ENCODE measurements around the gene ENG.

ENG gene

DNA sequence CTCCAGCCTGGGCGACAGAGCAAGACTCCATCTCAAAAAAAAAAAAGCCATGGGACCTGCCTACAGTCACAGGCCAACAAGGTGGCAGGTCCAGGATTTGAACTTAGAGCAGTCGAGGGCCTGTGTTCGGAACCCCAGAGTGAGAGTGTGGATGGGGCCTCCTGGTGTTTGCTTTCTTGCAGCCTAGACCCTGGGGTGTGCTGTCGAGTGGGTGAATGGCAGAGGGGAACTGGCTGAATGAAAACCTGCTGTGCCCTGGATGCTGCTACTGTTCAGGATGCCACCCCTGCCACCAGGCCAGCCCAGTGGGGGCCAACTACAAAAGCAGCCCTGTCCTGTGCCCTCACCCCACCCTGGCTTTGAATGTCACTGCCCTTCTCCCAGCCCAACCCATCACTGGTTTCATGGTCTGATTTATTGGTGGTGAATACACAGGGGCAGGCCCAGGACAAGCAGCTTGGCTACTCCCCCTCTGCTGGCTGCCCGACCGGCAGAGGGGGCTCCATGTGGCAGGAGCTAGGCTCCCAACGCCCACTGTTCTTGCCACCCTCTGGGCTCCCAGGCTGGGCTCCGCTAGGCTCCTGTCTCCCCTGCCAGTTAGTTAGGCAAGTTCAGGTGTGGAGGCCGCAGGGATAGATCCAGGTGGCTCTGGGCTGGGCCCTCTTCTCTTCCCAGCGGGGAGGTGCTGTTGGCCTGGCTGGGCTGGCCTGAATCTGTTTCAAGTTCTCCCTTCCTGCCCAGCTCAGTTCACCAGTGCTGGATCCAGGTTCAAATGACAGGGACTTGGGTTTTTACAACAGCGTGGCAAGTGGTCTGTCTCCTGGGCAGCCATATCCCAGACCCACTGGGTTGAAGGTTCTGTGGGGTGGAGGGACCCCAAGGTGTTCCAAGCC lies 39.6 kb downstream of the ENG start:
- no peak for DNase-seq (ENCODE audit: low read depth)

DNA sequence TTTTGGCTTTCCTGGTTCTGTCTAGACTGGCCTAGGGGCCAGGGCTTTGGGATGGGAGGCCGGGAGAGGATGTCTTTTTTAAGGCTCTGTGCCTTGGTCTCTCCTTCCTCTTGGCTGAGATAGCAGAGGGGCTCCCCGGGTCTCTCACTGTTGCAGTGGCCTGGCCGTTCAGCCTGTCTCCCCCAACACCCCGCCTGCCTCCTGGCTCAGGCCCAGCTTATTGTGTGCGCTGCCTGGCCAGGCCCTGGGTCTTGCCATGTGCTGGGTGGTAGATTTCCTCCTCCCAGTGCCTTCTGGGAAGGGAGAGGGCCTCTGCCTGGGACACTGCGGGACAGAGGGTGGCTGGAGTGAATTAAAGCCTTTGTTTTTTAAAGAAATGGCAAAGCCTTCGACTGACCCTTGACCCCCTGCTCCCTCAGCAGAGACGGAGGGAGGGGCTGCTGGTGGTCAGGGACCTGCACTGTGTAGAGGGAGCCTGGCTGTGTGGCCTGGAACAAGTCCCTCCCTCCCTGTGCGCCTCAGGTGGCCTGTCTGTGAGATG lies 40.7 kb downstream of the ENG start:
- DNase-seq (ENCODE audit: low read depth) = no peak

DNA sequence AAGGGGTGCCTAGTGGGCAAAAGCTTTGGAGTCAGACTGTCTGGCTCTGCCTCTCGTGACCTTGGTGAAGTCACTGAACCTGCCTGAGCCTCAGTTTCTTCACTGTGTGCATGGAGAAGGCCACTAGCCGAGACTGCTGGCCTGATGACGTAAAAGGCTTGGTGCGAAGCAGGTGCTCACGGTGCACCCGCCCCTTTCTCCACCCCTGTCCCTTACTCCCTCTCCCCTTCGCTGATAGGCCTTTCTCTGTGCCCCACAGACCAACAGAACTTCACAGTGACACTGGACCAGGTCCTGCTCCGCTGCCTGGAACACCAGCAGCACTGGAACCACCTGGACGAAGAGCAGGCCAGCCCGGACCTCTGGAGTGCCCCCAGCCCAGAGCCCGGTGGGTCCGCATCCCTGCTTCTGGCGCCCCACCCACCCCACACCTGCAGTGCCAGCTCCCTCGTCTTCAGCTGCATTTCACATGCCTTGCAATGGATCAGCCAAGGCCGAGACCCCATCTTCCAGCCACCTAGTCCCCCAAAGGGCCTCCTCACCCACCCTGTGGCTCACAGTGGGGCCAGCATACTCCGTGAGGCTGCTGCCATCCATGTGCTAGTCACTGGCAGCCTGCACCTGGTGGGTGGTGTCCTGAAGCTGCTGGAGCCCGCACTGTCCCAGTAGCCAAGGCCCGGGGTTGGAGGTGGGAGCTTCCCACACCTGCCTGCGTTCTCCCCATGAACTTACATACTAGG lies 41.4 kb downstream of the ENG start:
- no peak for DNase-seq (ENCODE audit: low read depth)

DNA sequence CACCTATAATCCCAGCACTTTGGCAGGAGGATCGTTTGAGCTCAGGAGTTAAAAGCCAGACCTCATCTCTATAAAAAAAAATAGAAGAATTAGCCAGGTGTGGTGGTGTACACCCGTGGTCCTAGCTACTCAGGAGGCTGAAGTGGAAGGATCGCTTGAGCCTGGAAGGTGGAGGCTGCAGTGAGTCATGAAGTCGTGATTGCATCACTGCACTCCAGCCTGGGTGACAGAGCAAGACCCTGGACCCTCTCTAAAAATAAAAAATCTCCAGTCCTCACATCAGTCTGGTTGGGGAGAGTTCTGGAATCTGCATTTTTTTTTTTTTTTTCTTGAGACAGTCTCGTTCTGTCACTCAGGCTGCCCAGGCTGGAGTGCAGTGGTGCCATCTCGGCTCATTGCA lies 42.4 kb downstream of the ENG start:
- no peak for DNase-seq (ENCODE audit: low read depth)

DNA sequence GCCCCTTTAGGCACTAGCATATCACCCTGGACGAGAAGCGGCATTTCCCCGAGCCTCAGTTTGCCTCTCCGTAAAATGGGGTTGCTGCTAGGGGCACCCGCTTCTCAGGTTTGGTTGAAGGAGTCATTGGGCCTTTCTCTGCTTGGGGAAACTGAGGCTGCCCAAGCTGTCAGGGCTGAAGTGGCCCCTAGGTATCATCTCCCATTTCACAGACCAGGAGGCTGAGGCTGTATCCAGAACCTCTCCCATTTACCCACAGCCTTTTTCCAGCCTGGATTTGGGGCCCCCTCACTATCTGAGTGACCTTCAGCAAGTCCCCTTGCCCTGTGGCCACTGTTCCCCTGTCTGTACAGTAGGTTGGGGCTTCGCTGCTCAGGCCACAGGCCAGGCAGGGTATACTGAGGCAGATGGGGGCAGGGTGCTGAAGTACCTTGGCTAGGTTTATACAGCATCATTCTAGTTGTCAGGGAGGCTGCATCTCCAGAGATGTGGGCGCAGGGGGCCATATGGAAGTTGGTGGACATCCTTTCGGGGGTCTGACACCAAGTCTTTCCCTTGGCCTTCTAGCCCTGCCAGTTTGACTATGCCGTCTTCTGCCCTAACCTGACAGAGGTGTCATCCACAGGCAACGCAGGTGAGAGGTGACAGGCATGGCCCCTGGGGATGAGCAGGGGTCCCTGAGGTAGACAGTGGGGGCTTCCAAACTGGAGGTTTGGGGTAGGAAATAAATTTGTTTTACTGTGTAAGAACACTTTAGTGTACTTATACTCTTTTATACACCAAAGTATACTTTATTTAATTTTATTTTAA lies 43.9 kb downstream of the ENG start:
- DNase-seq (ENCODE audit: low read depth) = no peak

DNA sequence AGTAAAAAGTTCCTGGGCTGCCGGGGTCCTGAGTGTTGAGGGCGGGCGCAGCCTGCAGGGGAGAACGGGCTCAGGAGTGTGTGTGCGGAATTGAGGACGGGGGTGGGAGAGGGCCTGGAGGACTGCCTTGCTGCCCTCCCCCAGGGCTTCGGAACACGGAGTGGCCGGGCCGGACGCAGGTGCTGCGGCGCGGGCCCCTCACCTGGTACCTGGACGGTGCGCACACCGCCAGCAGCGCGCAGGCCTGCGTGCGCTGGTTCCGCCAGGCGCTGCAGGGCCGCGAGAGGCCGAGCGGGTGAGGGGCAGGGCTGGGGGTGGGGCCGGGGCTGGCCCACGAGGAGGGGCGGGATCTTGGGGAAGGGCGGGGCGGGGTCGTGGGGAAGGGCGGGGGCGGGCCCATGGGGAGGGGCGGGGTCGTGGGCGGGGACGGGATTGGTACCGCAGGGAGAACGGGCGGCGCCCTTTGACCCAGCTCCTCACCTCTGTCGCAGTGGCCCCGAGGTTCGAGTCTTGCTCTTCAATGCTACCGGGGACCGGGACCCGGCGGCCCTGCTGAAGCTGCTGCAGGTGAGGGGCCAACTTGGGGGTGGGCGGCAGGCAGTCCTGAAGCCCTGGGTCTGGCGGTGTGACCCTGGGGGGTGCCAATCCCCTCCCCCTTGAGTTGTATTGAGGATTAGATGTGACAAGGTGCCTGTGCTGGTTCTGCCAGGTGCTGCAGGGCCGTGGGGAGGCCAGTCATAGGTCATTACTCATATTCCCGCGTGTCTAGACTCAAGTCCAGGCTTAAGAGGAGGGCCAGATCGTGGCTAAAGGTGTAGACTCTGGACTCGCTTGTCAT lies 44.7 kb downstream of the ENG start:
- no peak for DNase-seq (ENCODE audit: low read depth)

DNA sequence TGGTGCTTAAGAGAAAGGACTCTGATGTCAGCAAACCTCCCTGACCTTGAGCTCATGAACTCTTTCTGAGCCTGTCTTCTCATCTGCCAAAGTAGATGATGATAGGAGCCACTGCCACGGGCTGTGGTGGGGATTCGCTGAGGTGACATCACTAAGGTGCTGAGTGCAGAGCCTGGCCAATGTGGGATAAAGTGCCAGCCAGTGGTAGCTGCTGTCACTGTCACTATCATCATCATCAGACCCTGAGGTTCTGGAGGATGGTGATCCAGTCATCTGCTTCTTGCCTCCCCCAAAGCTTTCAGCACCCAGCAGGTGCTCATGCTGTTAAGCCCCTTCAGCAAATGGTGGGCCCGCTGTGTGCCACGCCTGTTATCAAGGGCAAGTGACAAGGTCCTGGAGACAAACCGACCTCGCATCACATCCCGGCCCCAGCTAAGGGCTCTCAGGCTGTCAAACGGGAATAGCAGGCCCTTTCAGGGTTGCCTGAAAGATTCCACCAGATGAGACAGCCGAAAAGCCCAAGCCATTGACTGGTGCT lies 45.4 kb downstream of the ENG start:
- DNase-seq (ENCODE audit: low read depth) = no peak

DNA sequence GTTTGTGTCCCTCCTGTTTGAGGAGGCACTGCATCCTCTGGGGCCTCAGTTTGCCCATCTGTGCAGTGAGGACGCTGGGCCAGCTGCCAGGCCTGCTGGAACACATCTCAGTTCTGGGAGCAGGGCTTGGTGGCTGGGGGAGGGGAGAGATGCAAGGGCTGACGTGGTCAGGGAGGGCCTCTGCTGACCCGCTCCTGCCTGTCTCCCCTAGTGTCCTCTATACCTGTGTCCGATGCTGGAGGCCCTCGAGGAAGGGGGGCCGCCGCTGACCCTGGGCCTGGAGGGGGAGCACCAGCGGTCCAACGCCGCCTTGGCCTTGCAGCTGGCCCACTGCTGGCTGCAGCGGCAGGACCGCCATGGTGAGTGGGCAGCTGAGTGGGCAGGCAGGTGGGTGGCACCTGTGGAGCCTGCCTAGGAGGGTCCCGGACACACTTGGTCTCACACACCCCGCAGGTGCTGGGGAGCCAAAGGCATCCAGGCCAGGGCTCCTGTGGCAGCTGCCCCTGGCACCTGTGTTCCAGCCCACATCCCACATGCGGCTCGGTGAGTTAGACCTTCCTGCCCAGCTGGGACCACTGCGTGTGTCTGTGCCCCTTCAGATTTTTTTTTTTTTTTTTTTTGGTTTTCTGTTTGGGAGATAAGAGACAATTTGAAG lies 46.0 kb downstream of the ENG start:
- DNase-seq (ENCODE audit: low read depth) = no peak

DNA sequence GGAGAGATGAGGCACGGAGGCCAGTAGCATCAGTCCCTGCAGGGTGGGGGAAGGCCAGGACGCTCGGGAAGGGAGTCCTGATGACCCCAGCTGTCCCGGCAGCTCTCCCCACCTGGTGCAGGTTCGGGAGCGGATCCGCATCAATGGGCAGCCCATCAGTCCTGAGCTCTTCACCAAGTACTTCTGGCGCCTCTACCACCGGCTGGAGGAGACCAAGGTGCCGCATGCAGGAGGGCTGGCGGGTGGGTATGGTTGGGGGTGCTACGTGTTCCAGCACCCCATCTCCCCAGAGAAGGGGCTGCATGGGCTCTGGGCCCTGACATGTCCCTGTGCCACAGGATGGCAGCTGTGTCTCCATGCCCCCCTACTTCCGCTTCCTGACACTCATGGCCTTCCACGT lies 47.6 kb downstream of the ENG start:
- DNase-seq (ENCODE audit: low read depth) = no peak

DNA sequence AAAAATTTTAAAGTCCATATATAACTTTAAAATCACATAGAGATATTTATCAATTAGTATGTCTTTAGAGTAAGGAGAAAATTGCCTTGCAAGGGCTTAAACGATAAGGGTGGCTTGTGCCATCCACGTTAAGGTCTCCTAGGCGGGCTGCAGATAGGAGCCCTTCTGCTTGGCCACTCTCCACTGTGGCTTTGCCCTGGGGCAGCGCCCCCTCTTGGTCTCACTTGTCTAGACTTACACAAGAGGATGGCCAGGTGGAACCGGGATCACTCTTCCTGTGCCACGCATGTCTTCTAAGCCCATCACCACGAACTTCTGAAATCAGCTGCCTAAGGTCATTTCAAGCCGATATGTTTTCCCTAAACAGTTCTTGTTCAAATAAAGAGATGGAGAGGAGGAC lies 48.8 kb downstream of the ENG start:
- no peak for DNase-seq (ENCODE audit: low read depth)

DNA sequence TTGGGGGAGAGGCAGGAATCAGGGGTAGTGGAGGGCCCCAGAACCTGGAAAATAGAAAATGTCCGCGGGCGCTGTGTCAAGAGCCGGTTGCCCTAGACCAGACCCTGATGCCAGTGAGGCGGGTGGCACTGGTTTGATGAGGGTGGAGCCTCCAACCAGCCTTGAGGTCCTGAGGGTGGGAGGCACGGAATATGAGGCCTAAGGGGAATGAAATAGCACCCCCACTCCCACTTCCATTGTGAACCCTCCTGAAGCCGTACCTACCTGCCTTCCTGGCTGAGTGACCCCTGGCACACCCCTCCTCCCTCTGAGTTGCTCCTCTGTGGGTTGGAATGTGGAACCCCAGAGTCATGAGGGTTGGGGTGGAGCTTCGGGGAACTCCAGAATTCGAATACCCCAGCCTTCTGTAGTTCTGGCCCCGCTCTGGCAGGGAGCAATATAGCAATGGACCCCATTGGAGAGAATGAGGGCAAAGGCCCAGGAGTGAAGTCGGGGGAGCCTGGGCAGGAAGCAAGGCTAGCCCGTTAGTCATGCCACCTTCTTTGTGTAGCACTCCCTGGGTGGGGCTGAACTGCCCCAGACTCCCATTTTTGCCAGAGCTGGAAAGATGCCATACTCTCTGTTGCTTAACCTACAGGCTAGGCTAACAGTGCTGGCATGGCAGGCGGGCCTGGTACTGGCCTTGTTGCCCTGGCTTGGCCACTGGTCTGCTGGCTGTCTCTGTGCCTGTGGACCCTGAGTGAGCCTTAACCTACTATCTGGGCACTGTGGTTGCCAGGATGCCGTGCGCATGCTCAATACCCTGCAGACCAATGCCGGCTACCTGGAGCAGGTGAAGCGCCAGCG lies 50.7 kb downstream of the ENG start:
- DNase-seq (ENCODE audit: low read depth) = peak; percentile 42

DNA sequence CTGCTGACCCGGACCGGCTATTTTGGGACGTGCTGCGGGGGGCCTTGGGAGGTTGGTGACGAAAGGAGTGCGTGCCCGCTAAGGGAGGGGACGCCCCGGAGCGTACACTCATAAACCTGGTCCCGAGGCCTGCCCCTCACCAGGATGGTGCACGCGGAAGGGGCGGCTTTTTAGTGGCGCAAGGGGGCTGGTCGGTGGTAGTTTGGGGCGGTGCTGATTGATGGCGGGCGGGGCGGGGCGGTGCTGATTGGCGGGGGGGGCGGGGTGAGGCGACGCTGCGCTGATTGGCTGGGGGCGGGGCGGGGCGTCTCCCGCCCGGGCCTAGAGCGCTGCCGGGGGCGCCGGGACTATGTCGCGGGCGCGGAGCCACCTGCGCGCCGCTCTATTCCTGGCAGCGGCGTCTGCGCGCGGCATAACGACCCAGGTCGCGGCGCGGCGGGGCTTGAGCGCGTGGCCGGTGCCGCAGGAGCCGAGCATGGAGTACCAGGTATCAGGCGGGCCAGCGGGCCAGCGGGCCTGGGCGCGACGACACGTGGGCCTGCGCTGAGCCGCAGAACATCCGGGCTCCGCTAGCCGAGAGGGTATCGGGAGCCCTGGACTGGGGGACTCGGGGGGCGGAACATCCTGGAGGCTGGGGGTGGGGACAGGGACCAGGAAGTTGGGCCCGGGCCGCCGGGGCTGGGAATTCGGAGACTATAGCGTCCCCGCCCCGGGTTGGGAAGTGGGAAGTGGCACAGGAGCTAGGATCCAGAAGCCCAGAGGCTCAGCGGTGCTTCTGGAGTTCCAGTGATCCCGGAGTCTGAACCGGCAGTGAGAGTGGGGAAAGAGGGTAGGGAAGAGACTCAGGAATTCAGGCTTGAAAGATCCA lies 51.6 kb downstream of the ENG start, which contains the start of gene FPGS:
Gene FPGS (plus strand): TSS at position 307 of the 868 bp plus-strand sequence. CDS start 43 bp downstream, at position 350.
- DNase-seq (ENCODE audit: low read depth) = peak; percentile 29

DNA sequence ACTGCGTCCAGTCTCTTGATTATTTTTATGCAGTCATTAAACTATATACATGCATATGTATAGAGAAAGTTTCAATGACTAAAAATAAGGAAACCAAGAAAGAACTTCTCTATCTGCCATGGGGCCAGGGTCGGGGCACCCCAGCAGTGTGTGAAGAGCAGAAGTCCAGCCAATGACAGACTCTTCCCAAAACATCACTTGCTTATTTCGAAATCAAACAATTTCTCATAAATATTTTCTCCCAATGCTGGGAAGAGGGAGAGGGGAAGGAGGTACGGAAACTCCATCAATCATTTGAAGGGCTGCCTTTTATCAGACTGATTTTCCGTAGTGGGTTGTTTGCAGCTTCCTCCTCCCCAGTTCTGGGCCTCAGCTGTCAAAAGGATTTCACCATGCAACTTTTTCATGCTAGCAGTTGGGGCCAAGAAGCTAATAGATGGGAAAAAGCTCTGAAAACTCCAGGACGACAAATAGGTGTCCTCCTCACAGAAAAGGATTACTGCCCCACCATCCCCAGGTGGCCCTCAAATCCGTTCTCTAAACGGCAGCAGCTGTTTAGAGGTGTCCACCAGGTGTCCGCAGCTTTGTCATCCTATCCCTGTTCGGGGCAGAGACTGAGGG lies 52.4 kb downstream of the ENG start:
- DNase-seq (ENCODE audit: low read depth) = no peak

DNA sequence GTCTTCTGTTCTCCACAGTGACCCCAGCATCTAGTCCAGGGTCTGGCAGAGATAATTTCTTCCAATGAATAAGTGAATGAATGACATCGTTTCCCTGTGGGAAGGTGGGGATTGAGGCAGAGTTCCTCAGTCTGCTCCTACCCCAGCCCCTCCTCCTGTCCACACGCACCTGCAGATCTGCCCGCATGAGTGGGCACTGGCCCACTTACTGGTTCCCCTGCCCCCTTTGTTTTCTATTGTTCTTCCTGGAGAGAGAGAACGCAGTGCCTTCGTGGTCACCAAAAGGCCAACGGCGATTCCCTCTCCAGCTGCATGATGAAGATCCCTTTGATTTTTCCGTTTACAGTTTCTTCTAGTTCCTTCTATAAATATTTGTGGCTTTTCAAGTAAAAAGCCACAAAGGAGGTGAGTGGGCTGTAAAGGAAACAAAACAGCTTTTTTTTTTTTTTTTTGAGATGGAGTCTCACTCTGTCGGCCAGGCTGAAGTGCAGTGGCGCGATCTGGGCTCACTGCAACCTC lies 57.5 kb downstream of the ENG start:
- no peak for DNase-seq (ENCODE audit: low read depth)

DNA sequence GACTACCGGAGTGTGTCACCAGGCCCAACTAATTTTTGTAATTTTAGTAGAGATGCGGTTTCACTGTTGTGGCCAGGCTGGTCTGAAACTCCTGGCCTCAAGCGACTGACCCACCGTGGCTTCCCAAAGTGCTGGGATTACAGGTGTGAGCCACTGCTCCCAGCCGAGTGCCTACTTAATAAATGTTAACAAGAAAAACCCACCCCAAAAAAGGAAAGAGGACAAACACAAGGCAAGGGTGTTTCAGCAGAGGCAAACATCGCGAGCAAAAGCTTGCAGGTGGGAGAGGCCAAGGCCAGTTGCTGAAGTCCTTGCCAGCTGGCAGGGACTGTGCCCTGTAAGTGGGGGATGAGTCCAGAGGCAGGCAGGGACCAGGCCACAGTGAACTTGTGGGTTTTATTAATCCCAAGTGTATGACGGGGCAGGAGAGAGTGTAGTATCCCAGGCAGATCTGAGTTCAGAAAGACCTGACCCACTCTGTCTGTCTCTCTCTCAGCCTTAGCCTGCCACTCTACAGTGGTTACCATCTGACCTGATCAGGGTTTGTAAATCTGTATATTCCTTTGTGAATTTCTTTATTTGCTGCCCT lies 58.1 kb downstream of the ENG start:
- no peak for DNase-seq (ENCODE audit: low read depth)

DNA sequence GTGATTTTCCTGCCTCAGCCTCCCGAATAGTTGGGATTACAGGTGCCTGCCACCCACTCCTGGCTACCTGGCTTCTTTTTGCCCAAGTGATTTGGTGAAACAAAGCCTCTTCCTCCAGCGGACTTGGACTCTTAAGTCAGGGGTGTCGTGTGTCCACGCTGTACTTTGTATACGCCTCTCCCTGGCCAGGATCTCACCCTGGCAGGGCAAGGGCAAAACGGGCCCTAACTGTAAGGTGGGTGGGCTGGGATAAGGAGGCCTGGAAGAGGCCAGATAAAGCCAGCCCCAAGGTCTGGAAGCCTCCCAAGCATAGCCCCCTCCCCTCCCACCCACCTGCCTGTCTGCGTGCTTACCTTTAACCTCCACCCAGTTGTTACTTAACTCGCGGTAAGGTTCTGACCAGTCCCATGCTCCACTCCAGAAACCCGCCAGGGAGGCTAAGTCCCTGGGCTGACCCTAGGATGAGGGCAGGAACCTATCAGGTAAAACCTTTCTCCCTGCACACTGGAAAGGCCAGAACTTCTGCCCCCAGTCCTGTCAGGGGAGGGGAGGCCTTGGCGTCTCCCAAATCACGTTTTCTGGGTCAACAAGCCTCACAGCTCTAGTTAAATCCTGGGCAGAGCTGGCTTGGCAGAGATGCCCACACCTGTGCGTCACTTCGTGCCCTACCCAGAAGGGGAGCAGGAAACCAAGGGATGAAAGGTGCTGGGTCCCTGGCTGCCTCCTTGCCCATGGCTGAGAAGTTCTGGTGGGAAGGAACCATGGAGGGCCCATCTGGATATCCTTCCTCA lies 60.3 kb downstream of the ENG start:
- no peak for DNase-seq (ENCODE audit: low read depth)
